AG09309 (cell line): ENCODE data around the gene GREB1.

Experiments used
- DNase-seq: peaks from one replicate; pipeline ENCODE4 v3.0.0-alpha.2; 2010; ENCODE audit warnings: low read depth
- H3K4me3 ChIP-seq: 2 replicates; pipeline ENCODE4 v1.5.1; 2011; ENCODE audit warnings: mild to moderate bottlenecking, low read depth, low read length, moderate library complexity; ENCODE audit not compliant: control insufficient read depth
- CTCF ChIP-seq: IDR thresholded peaks from 2 replicates; pipeline ENCODE4 v1.5.1; 2011; ENCODE audit warnings: mild to moderate bottlenecking, low read depth, low read length, inconsistent platforms; ENCODE audit not compliant: insufficient read depth, control insufficient read depth; ENCODE audit errors: missing control alignments

The GREB1 gene

GRCh38 chr2:11613297-11613696, 79.5 kb downstream of the GREB1 start:
- no peak for TF ChIP-seq CTCF
- H3K4me3 ChIP-seq, result no peak overlapping the region
- DNase-seq, result no peak

GRCh38 chr2:11615209-11615608, 81.4 kb downstream of the GREB1 start:
- H3K4me3 ChIP-seq, result no peak overlapping the region
- TF ChIP-seq CTCF, result no peak
- DNase-seq, result no peak

GRCh38 chr2:11616097-11616687, 82.3 kb downstream of the GREB1 start:
- DNase-seq, result no peak
- no peak for TF ChIP-seq CTCF
- no peak overlapping the region for H3K4me3 ChIP-seq

GRCh38 chr2:11616851-11617415, 83.1 kb downstream of the GREB1 start:
- DNase-seq, result no peak
- H3K4me3 ChIP-seq, result no peak overlapping the region
- no peak for TF ChIP-seq CTCF

- no peak for DNase-seq
- no peak overlapping the region for H3K4me3 ChIP-seq
- no peak for TF ChIP-seq CTCF
Observed at GRCh38 chr2:11617527-11617926, 83.7 kb downstream of the GREB1 start.

GRCh38 chr2:11617984-11618707, 84.3 kb downstream of the GREB1 start:
- no peak for DNase-seq

More at GRCh38 chr2:11617984-11618707, 84.3 kb downstream of the GREB1 start:
- TF ChIP-seq CTCF, result no peak
- no peak overlapping the region for H3K4me3 ChIP-seq
